H1 (cell line): ENCODE results near the gene ADAMTS6. TPM values are rescaled to one million over a fixed set of nuclear protein-coding genes. Genes with fewer than 3 reads are reported as not detected.

Experiments
- CTCF ChIA-PET: fragments of 300-600 bp; sonication (Branson Sonifier 250); formaldehyde crosslinking; loops from one replicate; lab custom pipeline; 2021; ENCODE audit not compliant: partially characterized antibody; lab: Charles Lee
- POLR2A ChIA-PET: fragments of 300-600 bp; sonication (Branson Sonifier 250); formaldehyde crosslinking; loops from one replicate; lab custom pipeline; 2021; ENCODE audit warnings: inconsistent platforms; ENCODE audit not compliant: partially characterized antibody; lab: Charles Lee
- DNase-seq, 2 experiments: peaks; one replicate each; pipeline versions ENCODE4 v3.0.0 to v3.0.0-alpha.2; 2010 to 2022; ENCODE audit warnings: low spot score in 2 of 2, low read depth in 1 of 2, mixed read lengths in 1 of 2
- FAIRE-seq: peaks from 2 replicates; lab custom pipeline; 2011; peaks lifted over from hg19 to GRCh38; lab: Jason Lieb, UNC
- H2AFZ ChIP-seq: 2 replicates; pipeline ENCODE4 v1.8.1; 2012; ENCODE audit warnings: low read length, inconsistent platforms
- H2AK5ac ChIP-seq: 2 replicates; pipeline ENCODE4 v1.6.1; 2013; ENCODE audit warnings: low read depth, low read length
- H2BK120ac ChIP-seq: replicated peaks from 2 replicates; pipeline ENCODE3; 2013; ENCODE audit warnings: low read depth, low read length, inconsistent platforms
- H2BK12ac ChIP-seq: 2 replicates; pipeline ENCODE4 v1.6.1; 2013; ENCODE audit warnings: low read depth, low read length
- H2BK15ac ChIP-seq: 2 replicates; pipeline ENCODE4 v1.6.1; 2013; ENCODE audit warnings: low read length
- H2BK20ac ChIP-seq: 2 replicates; pipeline ENCODE4 v1.6.1; 2013; ENCODE audit warnings: low read length
- H2BK5ac ChIP-seq: 2 replicates; pipeline ENCODE4 v1.6.1; 2013; ENCODE audit warnings: low read depth, low read length
- H3K14ac ChIP-seq: 2 replicates; pipeline ENCODE4 v1.6.1; 2013; ENCODE audit warnings: inconsistent platforms; ENCODE audit not compliant: insufficient read length
- H3K18ac ChIP-seq: 2 replicates; pipeline ENCODE4 v1.6.1; 2013; ENCODE audit warnings: low read length; ENCODE audit errors: extremely low read depth
- H3K23ac ChIP-seq: 2 replicates; pipeline ENCODE4 v1.6.1; 2013; ENCODE audit warnings: inconsistent platforms; ENCODE audit not compliant: insufficient read length
- H3K23me2 ChIP-seq: 2 replicates; pipeline ENCODE4 v1.6.1; 2013; ENCODE audit warnings: low read depth, low read length
- H3K27ac ChIP-seq: 2 replicates; pipeline ENCODE4 v1.6.1; 2011; ENCODE audit warnings: low read depth, low read length, inconsistent platforms
- H3K27me3 ChIP-seq, 4 experiments: replicated peaks in 1 of 4; 1 replicate in 1 of 4; 2 replicates in 3 of 4; pipeline versions ENCODE4 v1.6.1 to v1.8.1; 2011 to 2013; ENCODE audit warnings: low read length in 3 of 4, mild to moderate bottlenecking in 3 of 4, inconsistent platforms in 2 of 4, mixed read lengths in 2 of 4, moderate library complexity in 1 of 4; ENCODE audit not compliant: control insufficient read depth in 3 of 4, insufficient read depth in 3 of 4; ENCODE audit errors: extremely low read depth in 1 of 4
- H3K36me3 ChIP-seq, 4 experiments: 2 replicates each; pipeline versions ENCODE4 v1.6.1 to v1.8.1; 2011 to 2013; ENCODE audit warnings: mild to moderate bottlenecking in 4 of 4, low read length in 3 of 4, moderate library complexity in 2 of 4, control low read depth in 1 of 4, inconsistent platforms in 1 of 4; ENCODE audit not compliant: insufficient read depth in 4 of 4, control insufficient read depth in 2 of 4
- H3K4ac ChIP-seq: replicated peaks from 2 replicates; pipeline ENCODE3; 2013; ENCODE audit warnings: low read length, low read depth, mixed read lengths, inconsistent platforms; ENCODE audit not compliant: insufficient read length
- H3K4me1 ChIP-seq, 4 experiments: replicated peaks in 1 of 4; 1 replicate in 1 of 4; 2 replicates in 3 of 4; pipeline versions ENCODE4 v1.6.1 to v1.8.1; 2011 to 2013; ENCODE audit warnings: low read length in 3 of 4, inconsistent platforms in 2 of 4, mixed read lengths in 1 of 4; ENCODE audit not compliant: insufficient read depth in 4 of 4, control insufficient read depth in 3 of 4
- H3K4me2 ChIP-seq, 2 experiments: 2 replicates each; pipeline versions ENCODE4 v1.6.1 to v1.8.1; 2011 to 2013; ENCODE audit warnings: low read depth in 2 of 2, low read length in 2 of 2, control low read depth in 1 of 2, inconsistent platforms in 1 of 2, mild to moderate bottlenecking in 1 of 2; ENCODE audit not compliant: insufficient read depth in 1 of 2
- H3K4me3 ChIP-seq, 4 experiments: fragments of 200-600, 300-600 bp in 1 of 4; sonication (generic), shearing (Covaris generic), sonication (Bioruptor Twin) in 1 of 4; 2 replicates each; pipeline versions ENCODE4 v1.5.1 to v1.8.1; 2011 to 2016; ENCODE audit warnings: low read length in 4 of 4, low read depth in 3 of 4, control low read depth in 2 of 4, inconsistent platforms in 2 of 4, mild to moderate bottlenecking in 2 of 4, mixed read lengths in 1 of 4, moderate library complexity in 1 of 4; ENCODE audit not compliant: insufficient read depth in 2 of 4; ENCODE audit errors: extremely low read depth in 1 of 4
- H3K56ac ChIP-seq: replicated peaks from 2 replicates; pipeline ENCODE3; 2013; ENCODE audit warnings: low read depth, mild to moderate bottlenecking, mixed read lengths, low read length, inconsistent platforms; ENCODE audit not compliant: insufficient read length
- H3K79me1 ChIP-seq: 2 replicates; pipeline ENCODE4 v1.6.1; 2013; ENCODE audit warnings: low read depth, low read length, control low read depth
- H3K79me2 ChIP-seq, 2 experiments: 2 replicates each; pipeline versions ENCODE4 v1.6.1 to v1.8.1; 2012 to 2013; ENCODE audit warnings: low read length in 2 of 2, mild to moderate bottlenecking in 2 of 2, inconsistent platforms in 1 of 2; ENCODE audit not compliant: insufficient read depth in 2 of 2, control insufficient read depth in 1 of 2
- H3K9ac ChIP-seq, 4 experiments: replicated peaks in 1 of 4; 1 replicate in 1 of 4; 2 replicates in 3 of 4; pipeline versions ENCODE4 v1.6.1 to v1.8.1; 2011 to 2013; ENCODE audit warnings: low read depth in 3 of 4, low read length in 3 of 4, control low read depth in 2 of 4, mild to moderate bottlenecking in 2 of 4, moderate library complexity in 2 of 4, inconsistent platforms in 1 of 4; ENCODE audit errors: extremely low read depth in 1 of 4
- H3K9me3 ChIP-seq, 2 experiments: 2 replicates each; pipeline versions ENCODE4 v1.6.1 to v1.8.1; 2012 to 2013; ENCODE audit warnings: mild to moderate bottlenecking in 2 of 2, moderate library complexity in 2 of 2, control low read depth in 1 of 2, inconsistent platforms in 1 of 2, low read depth in 1 of 2, low read length in 1 of 2, mixed read lengths in 1 of 2; ENCODE audit not compliant: insufficient read depth in 2 of 2
- H4K20me1 ChIP-seq, 2 experiments: replicated peaks in 1 of 2; 2 replicates each; pipeline versions ENCODE3 to v1.8.1; 2011 to 2013; ENCODE audit warnings: inconsistent platforms in 2 of 2, low read length in 2 of 2, mild to moderate bottlenecking in 1 of 2; ENCODE audit not compliant: insufficient read depth in 2 of 2, control insufficient read depth in 1 of 2
- H4K5ac ChIP-seq: 2 replicates; pipeline ENCODE4 v1.6.1; 2013; ENCODE audit warnings: low read length, low read depth, mixed read lengths, inconsistent platforms; ENCODE audit not compliant: insufficient read length
- H4K8ac ChIP-seq: 2 replicates; pipeline ENCODE4 v1.8.0; 2013; ENCODE audit warnings: mild to moderate bottlenecking, moderate library complexity, low read length, inconsistent platforms; ENCODE audit not compliant: insufficient read depth; ENCODE audit errors: extremely low read depth
- H4K91ac ChIP-seq: replicated peaks from 2 replicates; pipeline ENCODE3; 2013; ENCODE audit warnings: low read length, mixed read lengths, inconsistent platforms; ENCODE audit not compliant: insufficient read length
- ATF2 ChIP-seq: IDR thresholded peaks from 2 replicates; pipeline ENCODE4 v1.6.1; 2012; ENCODE audit warnings: low read length, inconsistent platforms
- ATF3 ChIP-seq: IDR thresholded peaks from 2 replicates; pipeline ENCODE4 v1.6.1; 2011; ENCODE audit warnings: low read depth, mild to moderate bottlenecking, low read length; ENCODE audit not compliant: insufficient read depth
- BACH1 ChIP-seq: IDR thresholded peaks from 2 replicates; pipeline ENCODE4 v1.6.1; 2012; ENCODE audit warnings: low read length, improper control_type of control experiment
- CBX8 ChIP-seq: fragments of 300-800, 300-1000 bp; sonication (generic); IDR thresholded peaks from 2 replicates; pipeline ENCODE4 v1.7.1; 2016; ENCODE audit warnings: low read depth, low read length, borderline replicate concordance
- CHD1 ChIP-seq: IDR thresholded peaks from 2 replicates; pipeline ENCODE4 v1.6.1; 2012; ENCODE audit warnings: low read depth, low read length, improper control_type of control experiment
- EZH2 ChIP-seq: fragments of 200-600 bp; sonication (generic); IDR thresholded peaks from 2 replicates; pipeline ENCODE4 v1.7.1; 2012; ENCODE audit warnings: low read depth, mild to moderate bottlenecking, moderate library complexity, low read length, inconsistent platforms; ENCODE audit not compliant: severe bottlenecking
- GTF2F1 ChIP-seq: IDR thresholded peaks from 2 replicates; pipeline ENCODE4 v1.6.1; 2012; ENCODE audit warnings: low read depth, low read length, improper control_type of control experiment, borderline replicate concordance
- MAX ChIP-seq: IDR thresholded peaks from 2 replicates; pipeline ENCODE4 v1.6.1; 2012; ENCODE audit warnings: inconsistent platforms
- NRF1 ChIP-seq: IDR thresholded peaks from 2 replicates; pipeline ENCODE4 v1.6.1; 2011; ENCODE audit warnings: mild to moderate bottlenecking, low read depth, low read length, improper control_type of control experiment
- PHF8 ChIP-seq: fragments of 200-600 bp; sonication (generic); conservative IDR thresholded peaks from 2 replicates; pipeline ENCODE4 v1.7.1; 2012; ENCODE audit warnings: low read depth, mild to moderate bottlenecking, inconsistent platforms, low read length, moderate library complexity
- RFX5 ChIP-seq: IDR thresholded peaks from 2 replicates; pipeline ENCODE4 v1.6.1; 2011; ENCODE audit warnings: low read depth, low read length, improper control_type of control experiment, borderline replicate concordance
- TEAD4 ChIP-seq: IDR thresholded peaks from 2 replicates; pipeline ENCODE4 v1.6.1; 2012; ENCODE audit warnings: low read depth, low read length, inconsistent platforms, mixed read lengths
- WGBS, 2 experiments: shearing (Covaris generic) in 1 of 2; methylation state at CpG; one replicate each; pipeline versions ENCODE4 v1.1.6 to v1.1.7; 2013 to 2015; ENCODE audit warnings: low lambda C conversion rate in 2 of 2, mixed read lengths in 2 of 2, inconsistent platforms in 1 of 2, low coverage in 1 of 2, missing lambda C conversion rate in 1 of 2; ENCODE audit not compliant: insufficient replicate concordance in 2 of 2, insufficient coverage in 1 of 2, insufficient read length in 1 of 2; ENCODE audit errors: extremely low coverage in 1 of 2, missing lambda C conversion rate in 1 of 2; 5-methylcytosine and 5-hydroxymethylcytosine counted together
- polyA plus RNA-seq, 7 experiments: library from polyadenylated mRNA; depleted of rRNA in 3 of 7; stranded (reverse) in 5 of 7; unstranded in 2 of 7; fragments of >200 nt in 5 of 7; fragments of 200-250 nt in 2 of 7; gene quantifications; 1 replicate in 5 of 7; 2 replicates in 1 of 7; 4 replicates in 1 of 7; pipeline versions ENCODE4 v1.2.1 to v1.2.3, GENCODE V29; 2011 to 2013; ENCODE audit warnings: missing spikeins in 2 of 7, mixed read lengths in 2 of 7
- total RNA-seq: library from RNA; stranded (reverse); fragmentation: NEBNext Ultra II Directional; extraction: Animal tissue kit (Norgen Biotek cat#: 25700); gene quantifications from 2 replicates; pipeline ENCODE4 v1.2.1, GENCODE V29; 2021

Gene ADAMTS6
- total and polyA plus RNA-seq, 2 of the 8 experiments (the other 6 are each of a cell fraction or from before 2014, with no cell fraction given), result 0.74 to 2.4 TPM

- Histone ChIP-seq H3K4me1 (no peaks in the 10 kb centered on the region), H3K36me3 (no peaks in the 10 kb centered on the region), H3K79me2 (no peaks in the 10 kb centered on the region), H3K23me2 (no peaks in the 10 kb centered on the region), H2BK15ac (no peak overlapping the region), H3K4me3 (no peak overlapping the region), H4K91ac (no peak overlapping the region), H2BK5ac (no peak overlapping the region), H3K27me3 (no peaks in the 10 kb centered on the region), H3K4ac (no peak overlapping the region), H4K5ac (no peak overlapping the region), H3K14ac (no peak overlapping the region), H2AFZ (no peak overlapping the region), H2BK12ac (no peak overlapping the region), H2BK120ac (no peak overlapping the region), H4K8ac (no peak overlapping the region), H3K18ac (no peak overlapping the region), H3K9ac (no peak overlapping the region), H3K56ac (no peak overlapping the region), H3K4me2 (no peak overlapping the region), H3K23ac (no peak overlapping the region), H2AK5ac (no peak overlapping the region), H4K20me1 (no peaks in the 10 kb centered on the region), H3K27ac (no peak overlapping the region), H3K79me1 (no peaks in the 10 kb centered on the region), H3K9me3 (no peaks in the 10 kb centered on the region; a peak in 1 of 4 replicates), H2BK20ac (no peak overlapping the region)
- no peak for FAIRE-seq
- DNase-seq, result no peak
- CTCF ChIA-PET, result interaction anchor here (1.4 kb wide), 1 partner anchor 129 kb away, joined by 3 read pairs; no protein-coding TSS in a partner anchor
- POLR2A ChIA-PET, result no interaction called here
- WGBS, 2 experiments, result 89% methylated on average over 2 of the region's 2 CpGs; no CpG with 5 or more reads in 1 of the 2 experiments
- TF ChIP-seq ATF3, result no peak
- no peak for TF ChIP-seq ATF2
- no peak for TF ChIP-seq RFX5
- no peak for TF ChIP-seq MAX
- TF ChIP-seq CBX8, result no peak
- no peak for TF ChIP-seq PHF8
- TF ChIP-seq GTF2F1, result no peak
- TF ChIP-seq CHD1, result no peak
- TF ChIP-seq NRF1, result no peak
- TF ChIP-seq BACH1, result no peak
- no peak for TF ChIP-seq TEAD4
- TF ChIP-seq EZH2, result no peak
These were observed 70.4 kb downstream of the ADAMTS6 start for GRCh38 chr5:65411356-65411755.
